Liver (tissue), 9 donors: ENCODE data around the gene ERC2. TPM values are rescaled to one million over a fixed set of nuclear protein-coding genes. Genes with fewer than 3 reads are reported as not detected.

Experiments
- DNase-seq: peaks from one replicate; pipeline ENCODE4 v3.0.0-alpha.2; 2017; ENCODE audit warnings: low spot score
- H3K27ac ChIP-seq, 2 donors: one replicate each; pipeline ENCODE4 v1.7.0; 2013; ENCODE audit warnings: inconsistent platforms in 2 of 2, low read length in 2 of 2, control low read depth in 1 of 2, low read depth in 1 of 2, mild to moderate bottlenecking in 1 of 2
- H3K27me3 ChIP-seq, 4 donors: one replicate each; pipeline versions ENCODE4 v1.6.1 to v1.7.0; 2013; ENCODE audit warnings: low read length in 3 of 4, inconsistent platforms in 1 of 4, mild to moderate bottlenecking in 1 of 4, moderate library complexity in 1 of 4; ENCODE audit not compliant: control insufficient read depth in 4 of 4, insufficient read depth in 4 of 4
- H3K36me3 ChIP-seq, 4 donors: one replicate each; pipeline versions ENCODE4 v1.6.1 to v1.7.0; 2013; ENCODE audit warnings: low read length in 3 of 4, mild to moderate bottlenecking in 3 of 4, low read depth in 1 of 4, moderate library complexity in 1 of 4; ENCODE audit not compliant: control insufficient read depth in 4 of 4, insufficient read depth in 3 of 4
- H3K4me1 ChIP-seq, 4 donors: one replicate each; pipeline versions ENCODE4 v1.6.1 to v1.7.0; 2013; ENCODE audit warnings: low read length in 3 of 4, mild to moderate bottlenecking in 3 of 4, moderate library complexity in 1 of 4; ENCODE audit not compliant: control insufficient read depth in 4 of 4, insufficient read depth in 4 of 4
- H3K4me3 ChIP-seq, 3 donors: one replicate each; pipeline versions ENCODE4 v1.6.1 to v1.7.0; 2013; ENCODE audit warnings: low read length in 3 of 3, control low read depth in 1 of 3, low read depth in 1 of 3, mild to moderate bottlenecking in 1 of 3
- H3K9ac ChIP-seq, 2 donors: one replicate each; pipeline ENCODE4 v1.7.0; 2013; ENCODE audit warnings: low read length in 2 of 2, mild to moderate bottlenecking in 2 of 2, moderate library complexity in 2 of 2, control low read depth in 1 of 2, low read depth in 1 of 2
- H3K9me3 ChIP-seq, 4 donors: one replicate each; pipeline versions ENCODE4 v1.6.1 to v1.7.0; 2013; ENCODE audit warnings: low read length in 3 of 4; ENCODE audit not compliant: control insufficient read depth in 4 of 4
- EGR1 ChIP-seq, 2 donors: IDR thresholded peaks; 2 replicates each; pipeline ENCODE4 v1.6.1; 2016 to 2018; ENCODE audit warnings: antibody characterized with exemption in 2 of 2, low read depth in 2 of 2
- FOXA1 ChIP-seq: IDR thresholded peaks from 2 replicates; pipeline ENCODE4 v1.6.1; 2016; ENCODE audit warnings: antibody characterized with exemption
- FOXA2 ChIP-seq: IDR thresholded peaks from 2 replicates; pipeline ENCODE4 v1.6.1; 2016; ENCODE audit warnings: antibody characterized with exemption
- GABPA ChIP-seq, 2 donors: IDR thresholded peaks in 1 of 2; conservative IDR thresholded peaks in 1 of 2; 2 replicates each; pipeline ENCODE4 v1.6.1; 2016; ENCODE audit warnings: antibody characterized with exemption in 2 of 2, mild to moderate bottlenecking in 1 of 2, moderate library complexity in 1 of 2
- HNF4A ChIP-seq, 2 donors: conservative IDR thresholded peaks; 2 replicates each; pipeline ENCODE4 v1.6.1; 2016; ENCODE audit warnings: antibody characterized with exemption in 2 of 2, mild to moderate bottlenecking in 2 of 2
- HNF4G ChIP-seq: IDR thresholded peaks from 2 replicates; pipeline ENCODE4 v1.6.1; 2016; ENCODE audit warnings: antibody characterized with exemption
- JUND ChIP-seq, 2 donors: IDR thresholded peaks; 2 replicates each; pipeline ENCODE4 v1.6.1; 2016; ENCODE audit warnings: antibody characterized with exemption in 2 of 2
- NR2F2 ChIP-seq: IDR thresholded peaks from 2 replicates; pipeline ENCODE4 v1.6.1; 2016; ENCODE audit warnings: antibody characterized with exemption
- RAD21 ChIP-seq, 2 donors: IDR thresholded peaks; 2 replicates each; pipeline ENCODE4 v1.6.1; 2016; ENCODE audit warnings: antibody characterized with exemption in 2 of 2, mild to moderate bottlenecking in 2 of 2
- RXRA ChIP-seq, 2 donors: IDR thresholded peaks; 2 replicates each; pipeline ENCODE4 v1.6.1; 2017 to 2018; ENCODE audit warnings: antibody characterized with exemption in 2 of 2, mild to moderate bottlenecking in 1 of 2
- SP1 ChIP-seq: IDR thresholded peaks from 2 replicates; pipeline ENCODE4 v1.6.1; 2018; ENCODE audit warnings: antibody characterized with exemption, mild to moderate bottlenecking
- TAF1 ChIP-seq: conservative IDR thresholded peaks from 2 replicates; pipeline ENCODE4 v1.6.1; 2016; ENCODE audit warnings: antibody characterized with exemption, mild to moderate bottlenecking
- YY1 ChIP-seq: IDR thresholded peaks from 2 replicates; pipeline ENCODE4 v1.6.1; 2016; ENCODE audit warnings: antibody characterized with exemption, mild to moderate bottlenecking
- WGBS: extraction: QIAGEN DNeasy Blood & Tissue Kit; methylation state at CpG from one replicate; pipeline ENCODE4 v1.1.7; 2013; 5-methylcytosine and 5-hydroxymethylcytosine counted together
- polyA plus RNA-seq, 2 donors: library from polyadenylated mRNA; stranded (reverse) in 1 of 2; unstranded in 1 of 2; fragments of 200-250 nt in 1 of 2; fragments of >200 nt in 1 of 2; fragmentation: Nextera tagmentation in 1 of 2; extraction: Ambion mirVana in 1 of 2; gene quantifications; one replicate each; pipeline versions ENCODE4 v1.2.1 to v1.2.3, GENCODE V29; 2013 to 2015
- total RNA-seq, 2 donors: library from RNA; depleted of rRNA; stranded (reverse); fragments of >200 nt; gene quantifications; one replicate each; pipeline ENCODE4 v1.2.3, GENCODE V29; 2014
- TF ChIP-seq, protein P1 (sequence below): fragments of 150-350 bp; IDR thresholded peaks from 2 replicates; pipeline ENCODE4 v1.5.1; 2017; ENCODE audit warnings: improper control_type of control experiment, low read depth, low read length; ENCODE audit not compliant: missing input control
- TF ChIP-seq, protein P2 (sequence below): IDR thresholded peaks from 2 replicates; pipeline ENCODE4 v1.6.1; 2016; ENCODE audit warnings: antibody characterized with exemption
- TF ChIP-seq, protein P3 (sequence below): IDR thresholded peaks from 2 replicates; pipeline ENCODE4 v1.6.1; 2016; ENCODE audit warnings: antibody characterized with exemption, mild to moderate bottlenecking
- TF ChIP-seq, protein P4 (sequence below): IDR thresholded peaks from 2 replicates; pipeline ENCODE4 v1.6.1; 2016; ENCODE audit warnings: antibody characterized with exemption
- TF ChIP-seq, protein P5 (sequence below): IDR thresholded peaks from 2 replicates; pipeline ENCODE4 v1.6.1; 2016; ENCODE audit warnings: antibody characterized with exemption
- donor health status: healthy.
- donor health status: healthy.
- donor health status: healthy.
- donor health status: healthy.
- donor health status: healthy.

The ERC2 gene
- total and polyA plus RNA-seq, 4 donors = 0.14 to 0.25 TPM; not detected in 2

DNA sequence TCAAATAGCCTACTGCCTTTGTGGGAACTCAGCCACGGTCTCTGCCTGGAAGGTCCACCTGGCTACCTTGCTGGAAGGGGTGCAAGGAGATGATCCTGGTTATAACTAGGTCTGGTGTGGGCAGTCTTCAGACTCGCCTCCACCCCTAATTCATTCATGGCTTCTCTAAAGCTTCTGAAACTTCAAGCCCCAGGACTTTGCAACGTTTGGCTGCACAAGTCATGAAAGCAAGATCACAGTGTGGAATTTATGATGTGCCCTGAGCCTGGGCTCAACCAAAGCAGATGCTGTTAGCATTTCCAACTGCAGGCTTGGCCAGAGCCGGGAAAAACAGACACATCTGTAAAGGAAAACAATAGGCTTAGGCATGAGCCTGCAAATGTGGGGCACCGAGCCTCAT lies 780.7 kb downstream of the ERC2 start:
- WGBS = 86% methylated on average over 5 of the region's 5 CpGs
- Histone ChIP-seq H3K4me1 (no peaks in the 10 kb centered on the region), H3K27ac (no peak overlapping the region), H3K9ac (no peak overlapping the region), H3K9me3 (no peaks in the 10 kb centered on the region), H3K4me3 (no peak overlapping the region), H3K27me3 (no peaks in the 10 kb centered on the region), H3K36me3 (no peaks in the 10 kb centered on the region)
- DNase-seq = no peak
- no peak for TF ChIP-seq TAF1
- TF ChIP-seq HNF4A (conservative IDR thresholded peaks at IDR 0.05) = no peak
- TF ChIP-seq RAD21 (IDR thresholded peaks at IDR 0.05) = no peak
- TF ChIP-seq, protein P1, sequence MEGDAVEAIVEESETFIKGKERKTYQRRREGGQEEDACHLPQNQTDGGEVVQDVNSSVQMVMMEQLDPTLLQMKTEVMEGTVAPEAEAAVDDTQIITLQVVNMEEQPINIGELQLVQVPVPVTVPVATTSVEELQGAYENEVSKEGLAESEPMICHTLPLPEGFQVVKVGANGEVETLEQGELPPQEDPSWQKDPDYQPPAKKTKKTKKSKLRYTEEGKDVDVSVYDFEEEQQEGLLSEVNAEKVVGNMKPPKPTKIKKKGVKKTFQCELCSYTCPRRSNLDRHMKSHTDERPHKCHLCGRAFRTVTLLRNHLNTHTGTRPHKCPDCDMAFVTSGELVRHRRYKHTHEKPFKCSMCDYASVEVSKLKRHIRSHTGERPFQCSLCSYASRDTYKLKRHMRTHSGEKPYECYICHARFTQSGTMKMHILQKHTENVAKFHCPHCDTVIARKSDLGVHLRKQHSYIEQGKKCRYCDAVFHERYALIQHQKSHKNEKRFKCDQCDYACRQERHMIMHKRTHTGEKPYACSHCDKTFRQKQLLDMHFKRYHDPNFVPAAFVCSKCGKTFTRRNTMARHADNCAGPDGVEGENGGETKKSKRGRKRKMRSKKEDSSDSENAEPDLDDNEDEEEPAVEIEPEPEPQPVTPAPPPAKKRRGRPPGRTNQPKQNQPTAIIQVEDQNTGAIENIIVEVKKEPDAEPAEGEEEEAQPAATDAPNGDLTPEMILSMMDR = no peak
- TF ChIP-seq, protein P2, sequence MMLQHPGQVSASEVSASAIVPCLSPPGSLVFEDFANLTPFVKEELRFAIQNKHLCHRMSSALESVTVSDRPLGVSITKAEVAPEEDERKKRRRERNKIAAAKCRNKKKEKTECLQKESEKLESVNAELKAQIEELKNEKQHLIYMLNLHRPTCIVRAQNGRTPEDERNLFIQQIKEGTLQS = no peak
- no peak for TF ChIP-seq FOXA2
- no peak for TF ChIP-seq HNF4G
- TF ChIP-seq, protein P3, sequence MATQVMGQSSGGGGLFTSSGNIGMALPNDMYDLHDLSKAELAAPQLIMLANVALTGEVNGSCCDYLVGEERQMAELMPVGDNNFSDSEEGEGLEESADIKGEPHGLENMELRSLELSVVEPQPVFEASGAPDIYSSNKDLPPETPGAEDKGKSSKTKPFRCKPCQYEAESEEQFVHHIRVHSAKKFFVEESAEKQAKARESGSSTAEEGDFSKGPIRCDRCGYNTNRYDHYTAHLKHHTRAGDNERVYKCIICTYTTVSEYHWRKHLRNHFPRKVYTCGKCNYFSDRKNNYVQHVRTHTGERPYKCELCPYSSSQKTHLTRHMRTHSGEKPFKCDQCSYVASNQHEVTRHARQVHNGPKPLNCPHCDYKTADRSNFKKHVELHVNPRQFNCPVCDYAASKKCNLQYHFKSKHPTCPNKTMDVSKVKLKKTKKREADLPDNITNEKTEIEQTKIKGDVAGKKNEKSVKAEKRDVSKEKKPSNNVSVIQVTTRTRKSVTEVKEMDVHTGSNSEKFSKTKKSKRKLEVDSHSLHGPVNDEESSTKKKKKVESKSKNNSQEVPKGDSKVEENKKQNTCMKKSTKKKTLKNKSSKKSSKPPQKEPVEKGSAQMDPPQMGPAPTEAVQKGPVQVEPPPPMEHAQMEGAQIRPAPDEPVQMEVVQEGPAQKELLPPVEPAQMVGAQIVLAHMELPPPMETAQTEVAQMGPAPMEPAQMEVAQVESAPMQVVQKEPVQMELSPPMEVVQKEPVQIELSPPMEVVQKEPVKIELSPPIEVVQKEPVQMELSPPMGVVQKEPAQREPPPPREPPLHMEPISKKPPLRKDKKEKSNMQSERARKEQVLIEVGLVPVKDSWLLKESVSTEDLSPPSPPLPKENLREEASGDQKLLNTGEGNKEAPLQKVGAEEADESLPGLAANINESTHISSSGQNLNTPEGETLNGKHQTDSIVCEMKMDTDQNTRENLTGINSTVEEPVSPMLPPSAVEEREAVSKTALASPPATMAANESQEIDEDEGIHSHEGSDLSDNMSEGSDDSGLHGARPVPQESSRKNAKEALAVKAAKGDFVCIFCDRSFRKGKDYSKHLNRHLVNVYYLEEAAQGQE = no peak
- TF ChIP-seq GABPA (IDR thresholded peaks at IDR 0.05 in 1 of 2, conservative IDR thresholded peaks at IDR 0.05 in 1 of 2) = no peak
- no peak for TF ChIP-seq EGR1 (IDR thresholded peaks at IDR 0.05; ENCODE audit: low read depth in 2 of 2)
- no peak for TF ChIP-seq FOXA1
- TF ChIP-seq YY1 = no peak
- TF ChIP-seq, protein P4, sequence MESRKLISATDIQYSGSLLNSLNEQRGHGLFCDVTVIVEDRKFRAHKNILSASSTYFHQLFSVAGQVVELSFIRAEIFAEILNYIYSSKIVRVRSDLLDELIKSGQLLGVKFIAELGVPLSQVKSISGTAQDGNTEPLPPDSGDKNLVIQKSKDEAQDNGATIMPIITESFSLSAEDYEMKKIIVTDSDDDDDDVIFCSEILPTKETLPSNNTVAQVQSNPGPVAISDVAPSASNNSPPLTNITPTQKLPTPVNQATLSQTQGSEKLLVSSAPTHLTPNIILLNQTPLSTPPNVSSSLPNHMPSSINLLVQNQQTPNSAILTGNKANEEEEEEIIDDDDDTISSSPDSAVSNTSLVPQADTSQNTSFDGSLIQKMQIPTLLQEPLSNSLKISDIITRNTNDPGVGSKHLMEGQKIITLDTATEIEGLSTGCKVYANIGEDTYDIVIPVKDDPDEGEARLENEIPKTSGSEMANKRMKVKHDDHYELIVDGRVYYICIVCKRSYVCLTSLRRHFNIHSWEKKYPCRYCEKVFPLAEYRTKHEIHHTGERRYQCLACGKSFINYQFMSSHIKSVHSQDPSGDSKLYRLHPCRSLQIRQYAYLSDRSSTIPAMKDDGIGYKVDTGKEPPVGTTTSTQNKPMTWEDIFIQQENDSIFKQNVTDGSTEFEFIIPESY = no peak
- TF ChIP-seq, protein P5, sequence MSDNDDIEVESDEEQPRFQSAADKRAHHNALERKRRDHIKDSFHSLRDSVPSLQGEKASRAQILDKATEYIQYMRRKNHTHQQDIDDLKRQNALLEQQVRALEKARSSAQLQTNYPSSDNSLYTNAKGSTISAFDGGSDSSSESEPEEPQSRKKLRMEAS = no peak
- no peak for TF ChIP-seq NR2F2
- TF ChIP-seq JUND (IDR thresholded peaks at IDR 0.05) = no peak
- no peak for TF ChIP-seq RXRA (IDR thresholded peaks at IDR 0.05)
- no peak for TF ChIP-seq SP1
